HT-29 (cell line): Measurements from ENCODE around the gene STK16. TPM values are rescaled to one million over a fixed set of nuclear protein-coding genes. Genes with fewer than 3 reads are reported as not detected.

Experiments used
- DNase-seq: peaks from one replicate; pipeline ENCODE4 v3.0.0-alpha.2; 2015; ENCODE audit warnings: low spot score
- total RNA-seq: library from RNA; depleted of rRNA; stranded (reverse); fragments of >200 nt; shearing (Covaris generic); gene quantifications from 2 replicates; pipeline ENCODE4 v1.2.3, GENCODE V29; 2014

The STK16 gene
- total RNA-seq, 1 experiment from 2014 or later = 19.9 TPM

DNA sequence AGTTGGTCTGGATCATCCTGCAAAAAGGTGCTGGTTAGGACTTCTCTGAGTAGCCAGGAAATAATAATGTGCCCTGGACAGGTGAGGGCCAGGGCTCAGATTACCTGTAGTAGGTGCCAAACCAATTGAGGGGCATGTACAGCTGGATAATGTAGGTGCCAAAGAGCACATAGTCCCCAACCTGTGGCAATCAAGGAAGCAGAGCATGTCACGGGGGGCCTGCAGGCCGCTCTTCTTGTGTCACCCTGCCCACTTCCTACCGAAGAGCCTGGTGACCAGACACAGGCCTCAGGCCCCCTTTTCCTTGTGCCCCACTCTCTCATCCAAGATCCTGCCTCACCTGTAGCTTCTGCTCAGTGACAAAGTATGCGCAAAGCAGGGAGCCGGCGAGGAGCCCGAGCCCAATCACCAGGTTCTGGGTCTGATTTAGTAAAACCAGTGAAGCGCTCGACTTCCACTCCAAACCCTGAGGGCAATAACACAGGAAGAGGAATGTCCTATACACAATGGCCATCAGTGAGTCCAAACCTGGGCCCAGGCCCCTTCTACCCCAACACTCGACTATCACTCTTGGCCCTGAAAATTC lies 31.7 kb upstream of the STK16 start:
- no peak for DNase-seq

- no peak for DNase-seq
Observed at GRCh38 chr2:219214141-219214540, 31.1 kb upstream of the STK16 start.

DNA sequence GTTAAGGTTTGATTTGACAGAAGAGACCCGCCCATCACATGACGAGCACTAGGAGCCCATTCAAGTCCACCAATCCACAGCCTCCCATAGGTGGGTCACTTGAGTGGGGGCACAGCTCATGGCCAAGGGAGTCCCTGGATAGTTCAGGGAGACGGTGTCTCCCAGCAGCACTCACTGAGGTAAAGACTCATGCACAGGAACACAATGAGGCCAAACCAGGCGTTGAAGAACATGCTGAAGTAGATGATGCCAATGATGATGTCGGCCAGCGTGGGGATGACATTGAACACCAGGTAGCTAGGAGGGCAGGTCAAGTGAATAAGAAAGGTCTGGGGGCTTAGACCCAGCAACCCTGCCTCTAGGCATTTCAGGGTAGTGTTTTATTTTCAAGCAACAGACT lies 30.5 kb upstream of the STK16 start:
- DNase-seq = no peak

DNA sequence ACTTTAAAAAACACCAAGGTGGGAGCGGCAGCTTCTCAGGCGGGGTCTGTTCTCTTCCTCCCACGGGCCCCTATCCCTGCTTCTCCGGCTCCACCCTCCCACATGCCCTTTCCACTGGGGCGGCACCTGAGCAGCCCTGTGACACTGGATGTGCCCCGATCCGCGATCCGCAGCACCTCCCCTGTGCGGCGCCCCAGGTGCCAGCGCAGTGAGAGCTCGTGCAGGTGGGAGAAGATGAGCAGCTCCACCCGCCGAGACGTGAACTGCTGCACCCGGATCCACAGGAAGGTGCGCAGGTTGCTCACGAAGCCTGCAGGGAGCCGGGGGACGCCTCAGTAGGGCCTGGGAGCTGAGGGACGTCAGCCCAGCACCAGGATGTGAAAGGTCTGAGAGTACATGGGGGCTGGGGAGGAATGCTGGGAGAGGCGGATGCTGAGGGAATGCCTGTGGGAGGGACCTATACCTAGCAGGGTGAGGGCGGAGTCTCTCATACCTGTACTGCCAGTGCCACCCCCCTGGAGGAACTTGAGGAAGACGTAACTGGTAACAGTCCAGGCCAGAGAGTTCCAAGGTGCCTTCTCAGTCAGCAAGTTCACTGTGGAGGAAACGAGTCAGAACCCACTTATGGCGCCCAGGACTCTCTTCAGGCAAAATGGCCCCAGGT lies 29.3 kb upstream of the STK16 start:
- peak; percentile 76 for DNase-seq

- DNase-seq = no peak
Observed at GRCh38 chr2:219216535-219216915, 28.8 kb upstream of the STK16 start.

DNA sequence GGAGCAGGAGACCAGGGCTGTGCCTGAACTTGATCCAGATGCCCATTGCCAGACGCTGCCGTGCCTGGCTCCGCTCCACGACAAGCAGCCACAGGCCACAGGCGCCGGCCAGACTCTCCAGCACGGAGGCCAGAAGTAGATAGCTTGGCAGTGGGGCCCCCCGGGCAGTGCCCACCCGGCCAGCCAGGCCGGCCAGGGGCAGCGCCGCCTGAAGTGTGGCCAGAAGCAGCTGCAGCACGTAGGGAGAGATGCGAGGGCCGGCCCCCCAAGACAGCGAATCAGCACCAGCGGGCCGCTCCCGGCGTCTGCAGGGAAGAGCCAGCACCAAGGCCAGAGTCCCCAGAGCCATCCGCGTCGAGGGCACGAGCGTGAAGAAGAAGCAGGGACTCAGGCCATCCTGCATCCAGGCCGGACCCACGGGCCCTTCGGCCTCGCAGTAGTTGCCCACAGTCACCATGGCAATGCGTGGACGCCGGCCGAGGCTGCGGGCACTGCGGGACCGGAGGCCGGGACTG lies 27.0 kb upstream of the STK16 start:
- DNase-seq = peak; percentile 72

DNA sequence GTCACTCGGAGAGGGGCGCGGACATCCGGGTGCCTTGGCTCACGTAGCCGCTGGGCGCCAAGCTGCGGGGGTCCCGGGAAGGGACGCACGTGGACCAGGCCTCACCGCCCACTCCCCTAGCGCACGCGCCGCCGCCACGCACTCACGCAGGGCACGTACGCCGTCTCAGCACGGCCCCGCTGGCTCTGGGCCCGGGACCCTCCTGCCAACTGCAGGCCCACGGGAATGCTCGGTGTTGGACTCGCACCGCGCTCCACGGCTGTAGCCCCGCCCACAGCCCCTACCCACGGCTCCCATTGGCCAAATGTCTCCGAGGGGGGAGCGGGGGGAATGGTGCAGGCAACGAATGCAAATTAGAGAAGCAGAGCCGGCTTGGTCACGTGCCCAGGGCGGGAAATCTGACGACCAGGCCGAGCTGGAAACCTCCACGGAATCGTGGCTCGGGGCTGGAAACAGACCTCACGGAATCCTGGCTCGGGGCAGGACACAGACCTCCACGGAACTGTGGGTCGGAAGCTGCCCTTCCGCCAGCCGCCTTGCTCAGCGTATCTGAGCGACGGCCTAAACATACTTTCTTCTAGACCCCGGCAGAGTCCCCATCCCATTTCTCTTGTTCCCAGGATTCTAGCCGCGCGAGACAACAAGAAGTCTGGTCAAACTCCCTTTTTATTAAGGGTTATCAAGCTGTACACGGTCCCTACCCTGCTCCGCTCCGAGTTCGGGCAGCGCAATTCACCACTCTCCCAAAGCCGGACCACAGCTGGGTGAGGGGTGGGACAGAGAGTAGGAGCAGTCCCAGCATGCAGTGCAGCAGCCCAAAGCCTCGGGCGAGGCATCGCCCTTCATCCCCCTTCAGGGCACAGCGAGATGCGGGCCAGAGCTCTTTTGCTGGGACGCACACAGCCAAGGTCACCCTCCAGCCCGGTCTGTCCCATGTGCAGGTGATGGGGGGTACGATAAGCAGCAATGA lies 26.3 kb upstream of the STK16 start, which contains the start of gene ABCB6:
Gene ABCB6, minus strand, starts transcription at position 227 of the 970 bp plus-strand sequence. CDS start 285 bp downstream, outside the sequence.
- peak; percentile 89 for DNase-seq

DNA sequence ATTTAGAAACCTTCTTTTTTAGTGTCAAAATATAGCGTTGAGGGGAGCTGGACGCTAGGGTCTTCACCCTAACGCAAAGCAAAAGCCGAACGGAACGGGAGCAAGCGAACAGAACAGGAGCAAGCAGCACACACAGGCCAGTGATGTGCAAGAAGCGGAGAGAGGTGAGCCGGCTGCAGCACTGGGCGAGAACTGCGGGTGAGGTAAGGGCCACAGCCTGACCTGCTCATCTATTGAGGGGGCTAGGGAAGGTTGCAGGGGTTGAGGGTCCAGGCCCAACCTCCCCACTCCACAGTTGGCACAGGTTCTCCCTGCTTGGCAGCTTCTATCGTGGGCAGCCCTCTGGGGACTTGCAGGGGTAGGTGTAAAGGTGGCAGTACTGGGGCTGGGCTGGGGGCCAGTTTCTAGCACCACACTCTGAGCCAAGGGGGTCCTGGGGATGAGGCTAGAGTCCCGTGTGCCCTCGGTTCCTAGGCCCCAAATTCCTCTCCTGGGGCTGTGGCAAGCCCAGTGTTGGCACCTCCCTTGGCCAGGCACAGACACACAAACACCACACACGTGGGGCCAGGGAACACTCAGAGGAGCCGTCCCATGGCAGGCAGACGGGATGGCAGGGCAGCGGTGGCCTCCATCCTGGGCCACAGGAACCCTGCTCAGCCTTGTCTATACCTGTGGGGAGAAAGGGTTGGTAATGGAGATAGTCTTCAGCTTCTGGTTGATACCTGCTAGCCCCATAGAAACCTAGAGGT lies 25.3 kb upstream of the STK16 start:
- no peak for DNase-seq

DNA sequence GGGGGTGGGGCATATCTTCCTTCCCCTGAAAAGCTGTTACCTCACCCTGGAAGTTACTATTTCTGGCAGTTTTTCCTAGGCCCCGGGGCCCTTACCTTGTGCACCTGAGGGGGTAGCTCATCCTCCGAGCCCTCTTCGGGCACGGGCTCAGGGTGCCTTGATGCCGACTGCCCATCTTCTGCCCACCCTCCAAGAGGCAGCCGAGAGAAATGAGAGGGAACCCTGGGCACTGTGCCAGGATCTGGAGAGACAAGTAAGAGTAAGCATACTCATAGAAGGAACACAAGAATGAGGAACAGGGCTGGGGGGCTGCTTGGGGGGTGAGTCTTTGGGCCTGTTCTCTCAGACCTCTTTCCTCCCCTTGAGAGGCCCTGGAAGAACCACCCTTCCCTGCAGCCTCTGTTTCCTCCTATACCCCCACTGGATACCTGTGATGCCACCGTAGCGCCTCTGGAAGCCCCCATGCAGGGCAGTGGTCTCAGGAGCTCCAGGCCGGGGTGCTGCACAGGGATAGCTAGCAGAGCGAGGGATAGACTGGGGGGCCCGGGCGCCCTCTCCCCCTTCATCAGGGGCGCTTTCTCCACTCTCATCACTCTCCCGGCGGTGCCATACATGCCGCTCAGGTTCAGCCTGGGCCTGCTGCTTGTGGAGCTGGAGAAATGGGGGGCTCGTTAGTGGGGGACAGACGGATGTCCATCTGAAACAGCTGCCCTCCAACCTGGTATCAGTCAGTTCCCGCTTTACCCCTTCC lies 24.5 kb upstream of the STK16 start:
- no peak for DNase-seq

DNA sequence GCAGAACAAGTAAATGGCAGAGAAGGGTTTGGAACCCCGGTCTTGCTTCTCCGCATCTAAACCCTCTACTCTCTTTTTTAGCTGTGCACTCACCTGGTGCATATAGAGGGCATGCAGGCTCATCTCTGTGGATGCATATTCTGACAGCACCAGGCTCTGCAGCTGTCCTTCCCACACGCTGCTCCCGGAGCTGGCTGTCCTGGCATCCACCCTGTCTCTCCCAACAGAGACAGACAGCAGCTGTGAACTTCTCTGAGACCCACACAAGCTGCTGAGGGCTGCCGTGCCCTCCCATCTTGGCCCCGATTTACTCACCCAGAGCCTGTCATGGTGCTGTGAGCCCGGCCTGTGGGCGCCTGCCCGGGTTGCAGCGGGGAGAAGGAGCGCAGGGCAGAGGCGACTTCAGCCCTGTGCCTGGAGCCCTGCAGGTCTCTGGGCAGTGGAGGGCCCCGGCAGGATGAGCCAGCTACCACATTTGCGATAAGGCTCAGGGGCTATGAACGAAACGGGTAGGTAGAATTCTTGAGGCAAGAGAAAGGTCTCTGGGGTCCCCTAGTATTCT lies 23.2 kb upstream of the STK16 start:
- DNase-seq = no peak

DNA sequence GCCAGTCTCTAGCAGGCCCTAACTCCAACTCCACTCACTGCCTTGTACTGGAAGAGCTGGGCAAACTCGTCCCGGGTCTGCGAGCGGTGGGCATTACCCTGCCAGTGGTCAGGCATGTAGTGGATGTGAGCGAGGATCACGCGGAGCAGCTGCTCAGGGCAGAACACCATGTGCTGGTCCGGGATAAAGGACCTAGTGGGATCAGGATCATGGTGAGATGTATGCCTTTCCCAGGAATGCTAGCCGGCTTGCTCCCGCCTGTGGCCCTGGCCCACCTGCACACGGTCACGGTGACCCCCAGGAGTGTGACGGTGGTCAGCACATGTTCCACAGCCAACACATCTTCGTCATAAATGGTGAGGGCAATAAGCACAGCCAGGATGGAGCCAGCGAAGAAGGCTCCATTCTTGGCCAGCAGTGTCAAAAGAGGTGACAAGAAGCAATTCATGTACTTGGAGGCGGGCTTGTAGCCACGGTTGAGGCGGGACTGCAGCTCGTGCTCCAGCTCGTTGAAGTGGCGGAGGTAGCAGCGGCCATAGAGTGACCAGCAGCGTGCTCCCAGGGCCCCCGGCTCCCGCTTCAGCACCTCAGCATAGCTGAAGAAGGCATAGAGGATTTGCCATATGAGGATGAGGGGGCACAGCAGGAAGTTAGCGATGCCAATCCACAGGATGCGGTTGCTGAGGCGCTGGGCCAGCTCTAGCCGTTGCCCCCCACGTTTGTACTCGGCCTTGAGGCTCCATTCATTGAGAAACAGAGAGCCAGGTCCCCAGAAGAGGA lies 21.3 kb upstream of the STK16 start:
- DNase-seq = no peak

DNA sequence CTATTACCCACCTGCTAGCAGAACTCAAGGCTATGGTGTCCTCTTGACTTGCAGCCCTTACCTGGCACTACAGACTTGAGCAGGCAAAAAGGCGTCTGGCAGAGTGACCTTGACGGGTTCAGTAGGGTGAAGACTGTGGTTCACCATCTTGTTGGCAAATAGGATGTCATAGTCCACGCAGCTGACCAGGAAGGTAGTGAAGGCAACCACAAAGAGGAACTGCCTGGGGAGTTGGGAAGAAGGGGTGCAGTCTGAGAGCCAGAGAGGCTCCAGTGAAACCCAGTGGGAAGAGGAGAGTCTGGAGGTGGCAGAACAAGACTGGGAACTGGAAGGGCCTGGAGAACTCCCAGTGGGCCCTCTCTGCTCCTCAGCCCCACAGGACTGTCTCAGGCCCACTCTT lies 19.9 kb upstream of the STK16 start:
- no peak for DNase-seq

- DNase-seq = no peak
Observed at GRCh38 chr2:219228041-219228910, 17.0 kb upstream of the STK16 start.

DNA sequence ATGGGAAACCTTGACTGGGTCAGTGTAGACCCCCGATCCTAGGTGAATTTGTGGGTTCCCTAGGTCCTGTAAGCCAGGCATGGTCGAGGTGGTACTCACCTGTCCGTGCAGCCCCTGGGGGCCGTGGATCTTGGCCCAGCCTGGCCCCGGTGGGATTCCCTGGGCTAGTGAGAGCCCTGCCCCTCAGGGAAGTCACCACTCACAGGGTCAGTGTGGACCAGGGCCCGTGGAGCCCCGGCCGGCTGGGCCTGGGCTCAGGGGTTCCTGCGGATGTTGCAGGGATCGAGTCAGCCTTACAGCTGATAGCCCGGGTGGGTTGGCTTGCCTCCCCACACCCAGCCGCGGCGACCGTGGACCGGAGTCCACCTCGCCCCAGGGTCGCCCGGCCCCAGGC lies 16.4 kb upstream of the STK16 start:
- no peak for DNase-seq

GRCh38 chr2:219229305-219230058 lies 15.8 kb upstream of the STK16 start, which contains the start of the genes ANKZF1 and ATG9A:
TSS of gene ANKZF1 (plus strand) at chr2:219229806. CDS start at chr2:219230258, 452 bp downstream.
TSS of gene ATG9A (minus strand) at chr2:219229636. CDS start at chr2:219228024, 1,612 bp downstream.
- peak; percentile 99 for DNase-seq

GRCh38 chr2:219230059-219230540 lies 15.2 kb upstream of the STK16 start:
- DNase-seq = peak; percentile 66

DNA sequence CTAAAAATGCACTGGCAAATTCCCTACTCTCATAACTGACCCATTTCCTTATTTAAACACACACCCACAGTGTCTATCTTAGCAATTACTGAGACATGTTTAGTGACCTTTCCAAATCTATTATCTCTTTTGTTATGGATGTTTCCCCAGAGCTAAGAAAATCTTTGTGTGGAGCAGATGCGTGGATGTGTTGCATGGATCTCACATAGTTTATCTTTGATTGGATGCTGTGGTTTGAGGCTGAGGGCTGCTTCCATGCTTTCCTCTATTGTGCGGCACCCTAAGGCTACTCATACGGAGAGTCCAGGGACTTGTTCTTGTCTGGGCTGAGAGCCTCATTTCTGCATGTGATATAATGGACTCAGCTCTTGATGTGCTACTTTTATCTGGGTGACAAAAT lies 10.9 kb upstream of the STK16 start:
- DNase-seq = no peak
